Smooth muscle cell (in vitro differentiated cells): Measurements from ENCODE around the gene ROPN1L. TPM values are rescaled to one million over a fixed set of nuclear protein-coding genes. Genes with fewer than 3 reads are reported as not detected.

Experiments used
- DNase-seq: peaks from one replicate; lab custom pipeline; 2025; ENCODE audit not compliant: unreplicated experiment; lab: John Stamatoyannopoulos, UW
- H2AFZ ChIP-seq: fragments of 200-600 bp; sonication (generic); 2 replicates; pipeline ENCODE4 v1.6.0; 2016; ENCODE audit warnings: antibody characterized with exemption, low read depth, mild to moderate bottlenecking
- H3F3A ChIP-seq: fragments of 200-600 bp; sonication (generic); 2 replicates; pipeline ENCODE4 v1.6.0; 2017; ENCODE audit warnings: antibody characterized with exemption, low read depth
- H3K27ac ChIP-seq: fragments of 200-600 bp; sonication (generic); 2 replicates; pipeline ENCODE4 v1.5.1; 2016; ENCODE audit warnings: low read depth, mild to moderate bottlenecking
- H3K27me3 ChIP-seq: fragments of 200-600 bp; sonication (generic); 2 replicates; pipeline ENCODE4 v1.6.1; 2016; ENCODE audit warnings: low read depth, mild to moderate bottlenecking
- H3K36me3 ChIP-seq: fragments of 200-600 bp; sonication (generic); 2 replicates; pipeline ENCODE4 v1.5.1; 2016; ENCODE audit warnings: low read depth
- H3K4me1 ChIP-seq: fragments of 200-600 bp; sonication (generic); 2 replicates; pipeline ENCODE4 v1.5.1; 2016; ENCODE audit warnings: low read depth
- H3K4me2 ChIP-seq: fragments of 200-600 bp; sonication (generic); 2 replicates; pipeline ENCODE4 v1.6.0; 2016; ENCODE audit warnings: mild to moderate bottlenecking
- H3K4me3 ChIP-seq: fragments of 200-600 bp; sonication (generic); 2 replicates; pipeline ENCODE4 v1.5.1; 2016; ENCODE audit warnings: mild to moderate bottlenecking
- H3K79me2 ChIP-seq: fragments of 200-600 bp; sonication (generic); 2 replicates; pipeline ENCODE4 v1.6.0; 2016; ENCODE audit warnings: low read depth, mild to moderate bottlenecking
- H3K9ac ChIP-seq: fragments of 200-600 bp; sonication (generic); 2 replicates; pipeline ENCODE4 v1.6.0; 2016; ENCODE audit warnings: low read depth
- H3K9me3 ChIP-seq: fragments of 200-600 bp; sonication (generic); replicated peaks from 2 replicates; pipeline ENCODE4 v1.5.1; 2016; ENCODE audit warnings: low read depth
- H4K20me1 ChIP-seq: fragments of 200-600 bp; sonication (generic); 2 replicates; pipeline ENCODE4 v1.6.0; 2016; ENCODE audit warnings: low read depth
- CTCF ChIP-seq: fragments of 200-600 bp; sonication (generic); IDR thresholded peaks from 2 replicates; pipeline ENCODE4 v1.5.1; 2017; ENCODE audit warnings: borderline replicate concordance, mild to moderate bottlenecking, antibody characterized with exemption; ENCODE audit not compliant: insufficient read depth, poor library complexity, severe bottlenecking
- WGBS: methylation state at CpG from one replicate; pipeline ENCODE4 v1.1.7; 2016; ENCODE audit warnings: low lambda C conversion rate; 5-methylcytosine and 5-hydroxymethylcytosine counted together
- polyA plus RNA-seq: library from polyadenylated mRNA; unstranded; fragments of >200 nt; fragmentation: Nextera tagmentation; extraction: Ambion mirVana; gene quantifications from 2 replicates; pipeline ENCODE4 v1.2.1, GENCODE V29; 2016
- total RNA-seq: library from RNA; depleted of rRNA; stranded (reverse); fragments of >200 nt; gene quantifications from 2 replicates; pipeline ENCODE4 v1.2.3, GENCODE V29; 2014

ROPN1L gene
- total and polyA plus RNA-seq, 2 experiments from 2014 or later, result 3.0 TPM; not detected in 1

GRCh38 chr5:10420468-10420867, 21.2 kb upstream of the ROPN1L start:
- WGBS, result 98% methylated on average over 2 of the region's 2 CpGs
- Histone ChIP-seq H3K4me2 (no peak overlapping the region), H3F3A (no peaks in the 10 kb centered on the region), H3K9me3 (no peaks in the 10 kb centered on the region), H4K20me1 (peaks cover 24% of the 10 kb centered on the region), H3K27me3 (no peaks in the 10 kb centered on the region), H3K9ac (no peak overlapping the region), H3K27ac (no peak overlapping the region), H3K36me3 (peaks cover 19% of the 10 kb centered on the region), H3K4me1 (no peaks in the 10 kb centered on the region), H3K79me2 (no peaks in the 10 kb centered on the region), H2AFZ (no peak overlapping the region), H3K4me3 (no peak overlapping the region)
- no peak for DNase-seq
- no peak for TF ChIP-seq CTCF

- no peaks in the 10 kb centered on the region for H3K9me3 ChIP-seq
- peaks cover 21% of the 10 kb centered on the region for H3K36me3 ChIP-seq
- H3K9ac ChIP-seq, result no peak overlapping the region
- H3K4me3 ChIP-seq, result no peak overlapping the region
- H4K20me1 ChIP-seq, result peaks cover 24% of the 10 kb centered on the region
- no peaks in the 10 kb centered on the region for H3K27me3 ChIP-seq
- no peak for DNase-seq
- no peak for TF ChIP-seq CTCF
- H2AFZ ChIP-seq, result no peak overlapping the region
- no peaks in the 10 kb centered on the region for H3K4me1 ChIP-seq
- no peak overlapping the region for H3K27ac ChIP-seq
- no peaks in the 10 kb centered on the region for H3K79me2 ChIP-seq
- no peaks in the 10 kb centered on the region for H3F3A ChIP-seq
- H3K4me2 ChIP-seq, result no peak overlapping the region
These were observed 20.7 kb upstream of the ROPN1L start for GRCh38 chr5:10420932-10421331.

GRCh38 chr5:10421896-10422691, 19.6 kb upstream of the ROPN1L start:
- DNase-seq, result no peak
- H3F3A ChIP-seq, result no peaks in the 10 kb centered on the region
- H3K4me3 ChIP-seq, result no peak overlapping the region
- TF ChIP-seq CTCF, result no peak
- H3K9ac ChIP-seq, result no peak overlapping the region
- H2AFZ ChIP-seq, result no peak overlapping the region
- peaks cover 24% of the 10 kb centered on the region for H4K20me1 ChIP-seq
- WGBS, result 88% methylated on average over 12 of the region's 12 CpGs
- peaks cover 21% of the 10 kb centered on the region for H3K36me3 ChIP-seq
- H3K27ac ChIP-seq, result no peak overlapping the region
- no peaks in the 10 kb centered on the region for H3K27me3 ChIP-seq
- no peak overlapping the region for H3K4me2 ChIP-seq
- no peaks in the 10 kb centered on the region for H3K79me2 ChIP-seq
- H3K9me3 ChIP-seq, result no peaks in the 10 kb centered on the region
- H3K4me1 ChIP-seq, result no peaks in the 10 kb centered on the region

- no peak overlapping the region for H3K27ac ChIP-seq
- peaks cover 18% of the 10 kb centered on the region for H3K36me3 ChIP-seq
- no peak overlapping the region for H3K9ac ChIP-seq
- H3K27me3 ChIP-seq, result no peaks in the 10 kb centered on the region
- H4K20me1 ChIP-seq, result peaks cover 21% of the 10 kb centered on the region
- H2AFZ ChIP-seq, result no peak overlapping the region
- no peak overlapping the region for H3K4me3 ChIP-seq
- WGBS, result 63% methylated on average over 2 of the region's 2 CpGs
- no peak for DNase-seq
- no peaks in the 10 kb centered on the region for H3F3A ChIP-seq
- TF ChIP-seq CTCF, result no peak
- H3K4me1 ChIP-seq, result no peaks in the 10 kb centered on the region
- no peaks in the 10 kb centered on the region for H3K9me3 ChIP-seq
- no peak overlapping the region for H3K4me2 ChIP-seq
- H3K79me2 ChIP-seq, result no peaks in the 10 kb centered on the region
These were observed 18.7 kb upstream of the ROPN1L start for GRCh38 chr5:10423022-10423421.
